ENCODE measurements around the gene CDCA8.

DNA sequence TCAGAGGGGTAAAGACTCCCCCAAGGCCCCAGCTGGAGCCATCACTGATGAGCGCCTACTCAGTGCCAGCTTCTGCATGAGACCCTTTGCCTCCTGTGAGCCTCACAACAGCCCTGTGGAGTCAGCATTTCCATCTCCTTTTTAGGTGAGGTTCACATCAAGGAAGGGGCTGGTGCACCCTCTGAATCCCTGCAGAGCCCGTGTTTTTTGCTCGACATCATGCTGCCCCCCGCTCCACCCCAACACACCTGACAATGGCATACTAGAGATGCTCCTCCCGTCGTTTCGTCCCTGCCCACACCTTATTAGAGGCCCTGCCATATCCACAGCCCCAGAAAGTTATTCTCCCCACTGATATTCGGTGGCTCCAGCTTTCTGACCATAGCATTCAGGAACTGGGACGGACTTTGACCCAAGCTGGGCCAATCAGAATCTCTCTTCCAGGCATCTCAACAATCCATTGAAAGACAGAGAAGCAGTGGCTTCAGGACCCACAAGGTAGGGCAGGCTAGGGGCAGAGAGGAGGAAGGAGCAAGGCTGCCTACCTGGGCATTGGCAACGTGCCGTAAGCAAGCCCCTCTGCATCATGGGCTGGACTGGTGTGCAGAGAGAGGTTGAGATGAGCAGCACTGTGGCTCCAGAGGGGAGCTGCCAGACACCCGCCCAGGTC is 39.9 kb downstream of the CDCA8 start:
- TF ChIP-seq POLR2A (IDR thresholded peaks at IDR 0.05), result no peak
- TF ChIP-seq, protein P1, sequence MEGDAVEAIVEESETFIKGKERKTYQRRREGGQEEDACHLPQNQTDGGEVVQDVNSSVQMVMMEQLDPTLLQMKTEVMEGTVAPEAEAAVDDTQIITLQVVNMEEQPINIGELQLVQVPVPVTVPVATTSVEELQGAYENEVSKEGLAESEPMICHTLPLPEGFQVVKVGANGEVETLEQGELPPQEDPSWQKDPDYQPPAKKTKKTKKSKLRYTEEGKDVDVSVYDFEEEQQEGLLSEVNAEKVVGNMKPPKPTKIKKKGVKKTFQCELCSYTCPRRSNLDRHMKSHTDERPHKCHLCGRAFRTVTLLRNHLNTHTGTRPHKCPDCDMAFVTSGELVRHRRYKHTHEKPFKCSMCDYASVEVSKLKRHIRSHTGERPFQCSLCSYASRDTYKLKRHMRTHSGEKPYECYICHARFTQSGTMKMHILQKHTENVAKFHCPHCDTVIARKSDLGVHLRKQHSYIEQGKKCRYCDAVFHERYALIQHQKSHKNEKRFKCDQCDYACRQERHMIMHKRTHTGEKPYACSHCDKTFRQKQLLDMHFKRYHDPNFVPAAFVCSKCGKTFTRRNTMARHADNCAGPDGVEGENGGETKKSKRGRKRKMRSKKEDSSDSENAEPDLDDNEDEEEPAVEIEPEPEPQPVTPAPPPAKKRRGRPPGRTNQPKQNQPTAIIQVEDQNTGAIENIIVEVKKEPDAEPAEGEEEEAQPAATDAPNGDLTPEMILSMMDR (IDR thresholded peaks at IDR 0.05), result no peak

Measured in right lobe of liver (tissue), 4 donors.